ENCODE measurements around the gene PRKAR1B.

Gene PRKAR1B

GRCh38 chr7:666454-667292 lies 60.4 kb downstream of the PRKAR1B start:
- TF ChIP-seq, protein P1, sequence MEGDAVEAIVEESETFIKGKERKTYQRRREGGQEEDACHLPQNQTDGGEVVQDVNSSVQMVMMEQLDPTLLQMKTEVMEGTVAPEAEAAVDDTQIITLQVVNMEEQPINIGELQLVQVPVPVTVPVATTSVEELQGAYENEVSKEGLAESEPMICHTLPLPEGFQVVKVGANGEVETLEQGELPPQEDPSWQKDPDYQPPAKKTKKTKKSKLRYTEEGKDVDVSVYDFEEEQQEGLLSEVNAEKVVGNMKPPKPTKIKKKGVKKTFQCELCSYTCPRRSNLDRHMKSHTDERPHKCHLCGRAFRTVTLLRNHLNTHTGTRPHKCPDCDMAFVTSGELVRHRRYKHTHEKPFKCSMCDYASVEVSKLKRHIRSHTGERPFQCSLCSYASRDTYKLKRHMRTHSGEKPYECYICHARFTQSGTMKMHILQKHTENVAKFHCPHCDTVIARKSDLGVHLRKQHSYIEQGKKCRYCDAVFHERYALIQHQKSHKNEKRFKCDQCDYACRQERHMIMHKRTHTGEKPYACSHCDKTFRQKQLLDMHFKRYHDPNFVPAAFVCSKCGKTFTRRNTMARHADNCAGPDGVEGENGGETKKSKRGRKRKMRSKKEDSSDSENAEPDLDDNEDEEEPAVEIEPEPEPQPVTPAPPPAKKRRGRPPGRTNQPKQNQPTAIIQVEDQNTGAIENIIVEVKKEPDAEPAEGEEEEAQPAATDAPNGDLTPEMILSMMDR (IDR thresholded peaks at IDR 0.05; ENCODE audit: insufficient read depth, low read depth, low read length, missing control alignments): no peak
- no peak overlapping the region for H3K4me3 ChIP-seq (ENCODE audit: low read length)
- DNase-seq (ENCODE audit: low read depth): no peak

DNA sequence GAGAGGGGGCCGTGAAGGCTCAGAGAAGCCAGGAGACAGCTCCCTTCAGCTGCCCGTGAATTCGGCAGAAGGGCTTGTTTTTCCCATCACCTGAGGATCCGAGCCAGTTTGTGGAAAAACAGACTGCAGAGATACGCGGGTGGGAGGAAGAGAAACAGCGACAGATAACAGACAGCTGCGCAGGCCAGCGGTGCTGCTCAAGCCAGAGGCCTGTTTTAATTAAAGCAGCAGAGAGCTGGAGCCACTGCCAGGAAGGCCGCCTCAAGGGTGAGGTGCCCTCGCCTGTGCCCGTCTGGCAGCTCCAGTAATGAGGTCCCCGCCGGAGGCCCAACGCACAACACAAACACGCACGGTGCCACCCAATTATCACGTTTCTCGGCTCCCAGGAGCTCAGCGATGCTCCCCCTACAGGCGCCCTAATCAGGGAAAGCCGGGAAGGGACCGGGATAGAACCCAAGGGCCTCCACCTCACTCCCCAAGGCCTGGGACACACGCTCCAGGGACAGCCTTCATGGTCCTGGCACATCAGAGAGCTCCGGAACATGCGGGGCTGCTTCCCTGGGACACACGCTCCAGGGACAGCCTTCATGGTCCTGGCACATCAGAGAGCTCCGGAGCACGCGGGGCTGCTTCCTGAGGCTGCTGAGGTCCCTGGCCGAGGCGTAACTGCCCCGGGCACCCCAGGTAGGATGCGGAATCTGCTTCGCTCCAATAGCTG lies 61.2 kb downstream of the PRKAR1B start:
- DNase-seq (ENCODE audit: low read depth): no peak

DNA sequence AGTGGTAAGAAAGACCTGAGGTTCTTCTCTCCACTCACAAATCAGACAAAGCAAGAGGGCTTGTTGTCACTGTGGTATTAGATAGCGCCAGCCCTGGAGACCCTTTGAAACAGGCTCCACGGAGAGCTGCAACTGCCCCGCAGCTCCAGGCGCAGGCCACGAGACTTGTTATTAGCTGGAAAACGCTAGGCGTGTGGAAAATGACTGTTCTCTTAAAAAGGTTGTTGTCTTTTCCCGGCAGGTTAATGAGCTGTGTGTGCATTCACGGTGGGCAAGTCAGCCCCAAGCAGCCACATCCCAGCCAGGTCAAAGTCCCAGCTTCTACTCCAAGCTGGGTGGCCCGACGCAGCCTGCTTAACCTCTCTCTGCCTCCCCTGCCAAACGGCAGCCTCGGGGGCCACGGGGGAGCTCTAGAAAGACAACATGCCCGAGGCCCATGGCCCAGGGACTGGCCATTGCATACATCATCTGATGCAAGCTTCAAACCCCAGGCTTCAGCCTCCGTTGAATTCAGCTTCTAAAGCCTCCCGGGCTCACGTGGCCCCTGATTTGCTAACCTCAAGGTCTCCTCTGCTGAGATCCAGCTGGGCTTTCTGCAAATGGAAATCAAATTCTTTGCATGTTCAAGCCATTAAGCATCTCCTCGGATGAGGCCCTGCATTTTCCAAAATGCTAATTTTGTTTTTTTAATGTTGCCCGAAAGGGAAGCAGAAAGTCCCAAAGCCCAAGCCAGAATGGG lies 61.9 kb downstream of the PRKAR1B start:
- H3K4me3 ChIP-seq (ENCODE audit: low read length): no peak overlapping the region
- DNase-seq (ENCODE audit: low read depth): no peak
- TF ChIP-seq, protein P1 (IDR thresholded peaks at IDR 0.05; ENCODE audit: insufficient read depth, low read depth, low read length, missing control alignments): no peak

More for the DNA sequence above, 61.2 kb downstream of the PRKAR1B start:
- no peak overlapping the region for H3K4me3 ChIP-seq (ENCODE audit: low read length)
- TF ChIP-seq, protein P1 (IDR thresholded peaks at IDR 0.05; ENCODE audit: insufficient read depth, low read depth, low read length, missing control alignments): no peak

DNA sequence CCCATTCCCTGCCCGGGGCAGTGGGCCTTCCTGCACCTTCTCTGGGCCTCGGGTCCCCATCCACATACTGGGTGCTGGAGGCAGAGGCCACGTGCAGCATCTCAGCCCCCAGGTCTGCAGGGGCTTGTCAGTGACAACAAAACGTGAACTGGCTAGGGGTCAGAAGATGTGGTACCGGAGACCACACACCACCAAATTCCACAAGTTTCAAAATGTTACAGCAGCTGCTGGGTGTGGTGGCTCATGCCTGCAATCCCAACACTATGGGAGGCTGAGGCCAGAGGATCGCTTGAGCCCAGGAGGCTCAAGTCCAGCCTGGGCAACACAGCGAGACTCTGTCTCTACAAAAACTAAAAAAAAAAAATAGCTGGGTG lies 62.7 kb downstream of the PRKAR1B start:
- H3K4me3 ChIP-seq (ENCODE audit: low read length): no peak overlapping the region
- DNase-seq (ENCODE audit: low read depth): no peak
- TF ChIP-seq, protein P1 (IDR thresholded peaks at IDR 0.05; ENCODE audit: insufficient read depth, low read depth, low read length, missing control alignments): no peak

DNA sequence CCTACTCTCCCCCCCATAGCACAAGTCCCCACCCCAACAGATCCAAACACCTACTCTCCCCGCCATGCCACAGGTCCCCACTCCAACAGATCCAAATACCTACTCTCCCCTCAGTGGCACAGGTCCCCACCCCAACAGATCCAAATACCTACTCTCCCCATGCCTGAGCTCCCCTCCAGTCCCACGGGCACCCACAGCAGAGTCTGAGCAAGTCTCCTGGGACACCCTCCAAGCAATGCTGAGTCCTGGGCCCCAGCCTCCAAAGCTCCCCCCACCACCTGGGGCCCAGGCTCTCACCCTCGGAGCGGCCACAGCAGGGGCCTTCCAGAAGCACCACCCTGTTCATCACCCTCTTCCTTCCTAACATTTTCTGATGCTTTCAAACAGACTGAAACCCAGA lies 64.5 kb downstream of the PRKAR1B start:
- TF ChIP-seq, protein P1 (IDR thresholded peaks at IDR 0.05; ENCODE audit: insufficient read depth, low read depth, low read length, missing control alignments): no peak
- no peak for DNase-seq (ENCODE audit: low read depth)
- no peak overlapping the region for H3K4me3 ChIP-seq (ENCODE audit: low read length)

- TF ChIP-seq, protein P1 (IDR thresholded peaks at IDR 0.05; ENCODE audit: insufficient read depth, low read depth, low read length, missing control alignments): no peak
- H3K4me3 ChIP-seq (ENCODE audit: low read length): no peak overlapping the region
- DNase-seq (ENCODE audit: low read depth): no peak
Observed at GRCh38 chr7:659996-660395, 67.1 kb downstream of the PRKAR1B start.
